ENCODE results near the gene KDM1B. TPM values are rescaled to one million over a fixed set of nuclear protein-coding genes. Genes with fewer than 3 reads are reported as not detected.
"Not testable (repeated sequence)": the region's sequence is repeated elsewhere in the genome, so short reads cannot be mapped to it uniquely, and the experiment has no call there.

KDM1B gene
- polyA plus RNA-seq, 4 donors, result 17.3 to 22.9 (median 19.5) TPM

- DNase-seq (ENCODE audit: low read depth in 4 of 4, low spot score in 3 of 4), result no peak
Observed at GRCh38 chr6:18148304-18149025, 6.8 kb upstream of the KDM1B start.

- DNase-seq (ENCODE audit: low read depth in 4 of 4, low spot score in 3 of 4), result not testable (repeated sequence)
Observed at GRCh38 chr6:18151391-18151790, 3.8 kb upstream of the KDM1B start.

GRCh38 chr6:18151801-18152200 is 3.4 kb upstream of the KDM1B start:
- no peak for DNase-seq (ENCODE audit: low read depth in 4 of 4, low spot score in 3 of 4)

- no peak for DNase-seq (ENCODE audit: low read depth in 4 of 4, low spot score in 3 of 4)
Observed at GRCh38 chr6:18153311-18153703, 1.9 kb upstream of the KDM1B start.

- DNase-seq (ENCODE audit: low read depth in 4 of 4, low spot score in 3 of 4), result peak in 1 of 4 donors; percentile 21
Observed at GRCh38 chr6:18154507-18155149, 594 bp upstream of the KDM1B start, which contains the start of gene TPMT. Gene TPMT (minus strand): TSS chr6:18155077. CDS start chr6:18149127, 5,950 bp downstream.

GRCh38 chr6:18155864-18156421 is 721 bp downstream of the KDM1B start:
- peak in 3 of 4 donors; percentile 16 to 33 (median 27) for DNase-seq (ENCODE audit: low read depth in 4 of 4, low spot score in 3 of 4)

GRCh38 chr6:18160911-18161310 is 5.7 kb downstream of the KDM1B start:
- DNase-seq (ENCODE audit: low read depth in 4 of 4, low spot score in 3 of 4), result no peak

- DNase-seq (ENCODE audit: low read depth in 4 of 4, low spot score in 3 of 4), result no peak
Observed at GRCh38 chr6:18161431-18161830, 6.2 kb downstream of the KDM1B start.

- no peak for DNase-seq (ENCODE audit: low read depth in 4 of 4, low spot score in 3 of 4)
Observed at GRCh38 chr6:18162401-18162800, 7.2 kb downstream of the KDM1B start.

GRCh38 chr6:18165751-18166150 is 10.5 kb downstream of the KDM1B start:
- DNase-seq (ENCODE audit: low read depth in 4 of 4, low spot score in 3 of 4), result no peak

GRCh38 chr6:18166312-18167036 is 11.3 kb downstream of the KDM1B start:
- DNase-seq (ENCODE audit: low read depth in 4 of 4, low spot score in 3 of 4), result no peak

- no peak for DNase-seq (ENCODE audit: low read depth in 4 of 4, low spot score in 3 of 4)
Observed at GRCh38 chr6:18168264-18168663, 13.0 kb downstream of the KDM1B start.

- no peak for DNase-seq (ENCODE audit: low read depth in 4 of 4, low spot score in 3 of 4)
Observed at GRCh38 chr6:18171871-18172270, 16.6 kb downstream of the KDM1B start.

- not testable (repeated sequence) for DNase-seq (ENCODE audit: low read depth in 4 of 4, low spot score in 3 of 4)
Observed at GRCh38 chr6:18176198-18176597, 21.0 kb downstream of the KDM1B start.

- DNase-seq (ENCODE audit: low read depth in 4 of 4, low spot score in 3 of 4), result no peak
Observed at GRCh38 chr6:18177286-18177965, 22.2 kb downstream of the KDM1B start.

- no peak for DNase-seq (ENCODE audit: low read depth in 4 of 4, low spot score in 3 of 4)
Observed at GRCh38 chr6:18178960-18179615, 23.9 kb downstream of the KDM1B start.

GRCh38 chr6:18179770-18180356 is 24.6 kb downstream of the KDM1B start:
- no peak for DNase-seq (ENCODE audit: low read depth in 4 of 4, low spot score in 3 of 4)

GRCh38 chr6:18182568-18182967 is 27.3 kb downstream of the KDM1B start:
- DNase-seq (ENCODE audit: low read depth in 4 of 4, low spot score in 3 of 4), result no peak

GRCh38 chr6:18183766-18184165 is 28.5 kb downstream of the KDM1B start:
- DNase-seq (ENCODE audit: low read depth in 4 of 4, low spot score in 3 of 4), result peak in 2 of 4 donors; percentile 11 to 12

GRCh38 chr6:18185624-18186023 is 30.4 kb downstream of the KDM1B start:
- DNase-seq (ENCODE audit: low read depth in 4 of 4, low spot score in 3 of 4), result no peak
